NCI-H187 (cell line): ENCODE measurements around the gene ARPP21.
"Not testable (repeated sequence)": the region's sequence is repeated elsewhere in the genome, so short reads cannot be mapped to it uniquely, and the experiment has no call there.

Experiments
- DNase-seq, 2 experiments: peaks; one replicate each; lab custom pipeline; 2025; lab: John Stamatoyannopoulos, UW

ARPP21 gene

GRCh38 chr3:35780800-35781199, 141.5 kb downstream of the ARPP21 start:
- no peak for DNase-seq

- DNase-seq = no peak
These were observed 142.2 kb downstream of the ARPP21 start for GRCh38 chr3:35781558-35781957.

- no peak for DNase-seq
These were observed 143.0 kb downstream of the ARPP21 start for GRCh38 chr3:35782355-35782754.

GRCh38 chr3:35784169-35784568, 144.8 kb downstream of the ARPP21 start:
- DNase-seq = no peak

GRCh38 chr3:35785234-35785888, 146.0 kb downstream of the ARPP21 start:
- no peak for DNase-seq

- DNase-seq = no peak
These were observed 148.6 kb downstream of the ARPP21 start for GRCh38 chr3:35787936-35788335.

GRCh38 chr3:35789042-35789831, 149.9 kb downstream of the ARPP21 start:
- DNase-seq = no peak

GRCh38 chr3:35790764-35791163, 151.4 kb downstream of the ARPP21 start:
- no peak for DNase-seq

GRCh38 chr3:35793667-35794066, 154.3 kb downstream of the ARPP21 start:
- no peak for DNase-seq

- no peak for DNase-seq
These were observed 161.7 kb downstream of the ARPP21 start for GRCh38 chr3:35800960-35801459.

- DNase-seq = no peak
These were observed 175.2 kb downstream of the ARPP21 start for GRCh38 chr3:35814531-35814930.

GRCh38 chr3:35815796-35816195, 176.5 kb downstream of the ARPP21 start:
- not testable (repeated sequence) for DNase-seq

- DNase-seq = no peak
These were observed 177.9 kb downstream of the ARPP21 start for GRCh38 chr3:35817216-35817615.

GRCh38 chr3:35832140-35832571, 192.8 kb downstream of the ARPP21 start:
- DNase-seq = no peak
